ENCODE data around the gene CCDC158.
A peak's percentile ranks its signal among the peaks of the same experiment; 100 is the strongest.
"Not testable (repeated sequence)": the region's sequence is repeated elsewhere in the genome, so short reads cannot be mapped to it uniquely, and the experiment has no call there.

CCDC158 gene

DNA sequence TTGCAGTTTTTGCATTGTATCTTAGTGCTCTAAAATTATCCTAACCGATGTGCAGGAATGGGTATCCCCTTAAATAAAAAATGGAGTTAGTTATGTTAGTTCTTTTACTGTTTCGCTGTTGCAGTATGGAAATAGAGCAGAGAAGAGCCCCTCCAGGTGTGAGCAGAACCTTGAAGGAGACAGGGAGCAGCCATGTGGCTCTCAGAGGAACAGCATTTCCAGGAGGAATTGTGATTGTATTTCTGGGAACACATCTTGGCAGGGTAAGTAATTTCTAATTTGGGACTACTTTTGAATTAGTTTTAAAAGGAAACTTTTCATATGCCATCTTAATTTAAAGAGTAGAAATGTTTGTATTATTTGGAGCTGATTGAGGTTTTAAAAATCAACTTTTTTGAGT, 5.3 kb upstream of the CCDC158 start:
- DNase-seq = no peak

DNA sequence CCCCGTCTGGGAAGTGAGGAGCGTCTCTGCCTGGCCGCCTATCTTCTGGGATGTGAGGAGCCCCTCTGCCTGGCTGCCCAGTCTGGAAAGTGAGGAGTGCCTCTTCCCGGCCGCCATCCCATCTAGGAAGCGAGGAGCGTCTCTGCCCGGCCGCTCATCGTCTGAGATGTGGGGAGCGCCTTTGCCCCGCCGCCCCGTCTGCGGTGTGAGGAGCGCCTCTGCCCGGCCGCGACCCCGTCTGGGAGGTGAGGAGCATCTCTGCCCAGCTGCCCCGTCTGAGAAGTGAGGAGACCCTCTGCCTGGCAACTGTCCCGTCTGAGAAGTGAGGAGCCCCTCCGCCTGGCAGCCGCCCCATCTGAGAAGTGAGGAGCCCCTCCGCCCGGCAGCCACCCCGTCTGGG, 2.2 kb upstream of the CCDC158 start:
- DNase-seq = not testable (repeated sequence)

DNA sequence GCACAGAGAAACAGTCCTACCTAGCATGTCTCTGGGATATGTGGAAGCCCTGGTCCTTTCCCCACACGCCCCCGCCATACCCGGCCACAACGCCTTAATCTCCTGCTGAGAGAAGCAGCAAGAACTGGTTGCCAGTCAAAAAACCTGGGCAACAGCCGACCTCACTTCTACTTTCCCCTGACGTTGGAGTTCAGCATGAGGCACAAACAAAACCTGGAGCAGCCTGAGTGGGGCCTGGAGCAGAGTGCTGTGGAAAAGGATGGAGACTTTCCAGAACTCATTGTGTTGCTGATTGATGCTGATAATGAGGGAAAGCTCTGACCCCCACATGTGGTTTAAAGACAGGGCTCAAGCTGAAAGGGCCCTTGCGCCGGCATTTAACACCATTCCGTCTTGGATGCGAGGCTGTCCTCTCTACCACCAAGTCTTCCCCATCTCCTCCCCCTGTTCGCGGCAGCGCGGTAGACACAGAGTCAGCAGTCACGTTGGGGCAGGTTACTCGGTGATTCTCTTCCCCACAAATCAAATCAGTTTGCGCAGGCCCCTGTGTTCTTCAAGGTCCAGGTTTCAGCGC, 666 bp downstream of the CCDC158 start:
- no peak for DNase-seq

DNA sequence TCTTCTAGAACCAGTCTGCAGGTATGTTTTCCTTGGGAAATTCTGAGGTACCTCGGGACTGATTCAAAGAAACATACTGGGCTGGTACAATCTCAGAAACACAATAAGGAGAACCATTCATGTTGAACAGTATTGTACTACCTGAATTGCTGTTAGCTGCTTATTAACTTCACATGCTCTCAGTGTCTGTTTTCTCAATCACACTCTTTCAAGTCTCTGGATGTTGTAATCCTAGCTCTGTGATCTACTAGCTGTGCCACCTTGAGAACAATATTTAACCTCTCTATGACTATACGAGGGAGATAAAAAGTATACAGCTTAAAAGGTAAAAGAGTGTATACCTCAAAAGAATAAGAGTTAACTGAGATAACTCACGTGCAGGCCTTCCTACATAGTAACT, 10.3 kb downstream of the CCDC158 start:
- DNase-seq = no peak

DNA sequence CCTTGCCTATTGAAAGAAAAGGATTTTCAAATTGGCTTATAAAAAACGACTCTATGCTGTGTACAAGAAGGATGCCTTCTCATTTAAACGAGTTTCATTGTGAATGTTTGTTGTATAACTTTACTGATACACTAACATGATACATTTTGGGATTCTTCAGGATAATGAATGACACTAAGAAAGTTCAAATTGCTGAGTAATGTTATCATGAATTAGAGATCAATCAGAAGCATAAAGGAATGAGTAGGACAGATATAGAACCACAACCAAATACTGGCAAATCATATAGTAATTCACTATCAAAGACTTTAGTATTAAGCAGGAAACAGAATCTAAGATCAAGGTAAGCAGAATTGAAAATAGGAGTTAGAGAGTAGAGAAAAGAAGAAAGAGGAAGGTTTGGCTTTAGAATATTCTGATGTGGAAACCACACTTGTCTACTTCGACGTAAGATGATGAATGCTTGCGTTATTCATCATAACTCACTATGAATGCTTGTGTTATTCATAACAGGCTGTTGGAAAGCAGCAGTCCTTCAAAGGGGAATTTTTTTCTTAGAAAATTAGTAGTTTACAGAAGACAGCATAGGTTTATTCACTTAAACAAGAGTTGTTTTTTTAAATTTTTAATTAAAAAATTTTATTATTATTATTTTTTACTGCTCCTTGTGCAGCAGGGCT, 13.4 kb downstream of the CCDC158 start:
- DNase-seq = peak; percentile 52

DNA sequence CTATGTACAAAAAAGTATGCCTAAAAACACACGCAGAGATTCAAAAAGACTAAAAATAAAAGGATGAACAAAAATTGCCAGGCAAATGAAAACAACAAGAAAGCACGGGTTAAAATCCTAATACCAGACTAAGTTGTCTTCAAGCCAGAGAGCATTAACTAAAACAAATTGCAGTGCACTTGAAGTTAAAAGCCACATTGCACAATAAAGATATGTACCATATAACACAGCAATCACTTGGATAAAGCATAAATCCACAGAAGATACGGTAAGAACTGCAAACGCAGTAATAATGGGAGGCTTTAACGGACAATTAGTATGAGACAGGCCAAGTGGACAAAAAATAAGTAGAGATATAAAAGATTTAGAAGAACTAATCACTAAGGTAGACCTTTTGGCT, 14.9 kb downstream of the CCDC158 start:
- no peak for DNase-seq

DNA sequence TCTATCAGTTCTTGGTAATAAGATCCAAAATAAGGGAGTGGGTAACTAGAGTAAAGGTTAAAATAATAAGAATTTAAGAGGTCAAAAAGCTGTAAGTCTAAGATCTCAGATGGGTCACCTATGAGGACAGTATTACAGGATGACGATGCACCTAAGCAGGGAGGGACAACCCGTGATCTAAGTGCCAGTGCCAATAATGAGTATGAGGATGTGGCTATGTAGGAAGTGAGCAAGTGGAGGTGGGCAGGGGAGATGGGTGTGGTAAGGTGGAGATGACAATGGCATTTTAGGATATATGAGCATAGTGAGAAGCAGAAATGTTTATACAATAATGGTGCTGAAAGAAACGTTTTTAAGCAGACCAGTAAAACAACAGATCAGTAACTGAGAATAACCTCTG, 19.3 kb downstream of the CCDC158 start:
- DNase-seq = no peak

DNA sequence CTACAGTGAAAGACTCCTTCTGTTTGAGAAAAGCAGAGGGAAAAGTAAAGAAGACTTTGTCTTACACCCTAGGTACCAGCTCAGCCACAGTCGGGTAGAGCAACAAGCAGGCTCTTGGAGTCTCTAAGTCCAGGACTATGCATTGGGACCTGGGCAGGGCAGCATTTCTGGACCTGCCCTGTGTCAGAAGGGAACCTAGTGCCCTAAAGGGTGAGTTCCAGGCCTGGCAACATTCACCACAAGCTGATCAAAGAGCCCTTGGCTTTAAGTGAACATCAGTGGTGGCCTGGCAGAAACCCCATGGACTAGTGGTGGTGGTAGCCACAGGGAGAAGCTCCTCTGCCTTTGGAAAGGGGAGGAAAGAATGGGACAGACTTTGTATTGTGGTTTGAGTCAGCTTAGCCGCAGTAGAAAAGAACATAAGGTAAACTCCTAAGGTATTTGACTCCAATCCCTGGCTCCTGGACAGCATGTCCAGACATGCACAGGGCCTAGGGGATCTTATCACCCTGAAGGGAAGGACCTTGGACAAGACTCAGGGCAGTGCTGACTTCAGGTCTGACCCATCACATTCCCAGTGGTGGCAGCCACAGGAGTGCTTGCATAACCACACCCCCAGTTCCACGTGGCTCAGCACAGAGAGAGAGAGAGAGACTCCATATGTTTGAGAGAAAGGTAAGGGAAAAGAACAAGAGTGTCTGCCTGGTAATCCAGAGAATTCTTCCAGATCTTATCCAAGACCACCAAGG, 32.6 kb downstream of the CCDC158 start:
- no peak for DNase-seq

DNA sequence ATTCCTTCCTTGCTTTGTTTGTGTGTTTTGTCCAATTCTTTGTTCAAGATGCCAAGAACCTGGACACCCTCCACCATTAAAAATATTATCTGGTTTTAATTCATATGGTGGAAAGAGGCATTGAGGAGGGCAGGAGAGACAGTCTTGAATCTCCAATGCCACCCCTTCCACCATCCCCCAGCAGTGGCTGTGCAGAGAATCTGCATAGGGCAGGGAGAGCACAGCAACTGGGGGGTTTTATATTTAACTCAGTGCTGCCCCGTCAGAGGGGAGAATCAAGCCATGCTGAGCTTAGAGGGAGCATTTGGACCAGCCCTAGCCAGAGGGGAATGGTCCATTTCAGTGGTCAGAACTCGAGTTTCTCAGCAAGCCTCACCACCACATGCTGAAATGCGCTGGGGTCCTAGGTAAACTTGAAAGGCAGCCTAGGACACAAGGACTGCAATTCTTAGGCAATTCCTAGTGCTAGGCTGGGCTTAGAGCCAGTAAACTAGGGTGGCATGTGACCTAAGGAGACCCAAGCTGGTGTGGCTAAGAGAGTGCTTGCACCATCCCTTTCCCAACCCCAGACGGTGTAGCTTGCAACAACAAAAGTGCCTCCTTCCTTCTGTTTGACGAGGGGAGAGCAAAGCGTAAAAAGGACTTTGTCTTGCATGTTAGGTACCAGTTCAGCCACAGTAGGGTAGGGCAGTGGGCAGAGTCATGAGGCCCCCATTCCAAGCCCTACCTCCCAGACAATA, 34.2 kb downstream of the CCDC158 start:
- DNase-seq = peak; percentile 53

DNA sequence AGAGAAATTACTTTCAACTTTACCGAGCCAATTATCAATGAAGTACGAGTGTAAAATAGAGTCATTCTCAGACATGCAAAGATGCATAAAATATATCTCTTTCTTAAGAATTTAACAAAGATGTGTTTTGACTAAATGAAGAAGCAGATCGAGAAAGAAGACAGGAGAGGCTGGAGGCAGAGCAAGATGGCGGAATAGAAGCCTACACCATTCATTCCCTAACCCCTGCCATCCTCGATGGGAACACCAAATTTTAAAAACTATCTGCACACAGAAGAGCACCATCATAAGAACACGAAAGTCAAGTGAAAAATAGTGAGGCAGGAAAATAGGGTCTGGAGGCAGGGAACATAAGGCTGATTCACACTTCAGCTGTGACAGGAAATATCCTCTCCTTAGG, 35.0 kb downstream of the CCDC158 start:
- DNase-seq = no peak

DNA sequence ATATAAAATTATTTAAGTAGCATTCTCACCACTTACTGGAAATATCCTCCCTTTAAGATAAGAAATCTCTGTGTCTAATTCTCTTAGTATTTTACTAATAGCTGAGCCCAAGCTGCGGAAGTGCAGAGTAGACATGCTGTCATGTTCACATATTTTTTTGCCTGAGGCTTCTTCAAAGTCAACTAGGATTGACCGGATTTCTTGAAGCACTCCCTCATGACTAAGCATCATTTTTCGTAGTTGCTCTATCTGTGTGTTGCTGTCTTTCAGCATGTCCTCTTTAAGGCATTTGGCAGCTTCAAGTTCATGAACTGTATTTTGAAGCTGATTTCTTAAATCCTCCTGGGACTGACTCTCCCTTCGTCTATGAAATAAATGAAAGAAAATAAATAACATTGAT, 36.9 kb downstream of the CCDC158 start:
- DNase-seq = peak; percentile 12

DNA sequence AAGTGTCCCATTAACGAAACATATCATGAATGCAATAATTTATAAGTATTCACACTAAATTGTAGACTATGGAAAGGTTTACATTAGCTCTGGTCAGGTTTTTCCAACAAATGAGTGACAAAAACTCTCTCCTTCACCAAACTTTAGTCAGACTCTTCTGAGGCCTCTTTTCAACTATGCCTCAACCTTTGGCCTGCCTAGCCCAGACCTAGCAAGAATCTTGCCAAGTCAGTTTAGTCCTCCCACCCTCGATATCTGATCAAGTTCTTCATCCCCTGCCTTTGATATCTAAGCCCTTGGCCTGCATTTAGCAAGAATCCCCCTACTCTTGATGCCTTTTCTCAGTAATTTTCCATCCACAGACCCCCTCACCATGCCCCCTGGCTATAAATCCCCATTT, 37.9 kb downstream of the CCDC158 start:
- DNase-seq = no peak

DNA sequence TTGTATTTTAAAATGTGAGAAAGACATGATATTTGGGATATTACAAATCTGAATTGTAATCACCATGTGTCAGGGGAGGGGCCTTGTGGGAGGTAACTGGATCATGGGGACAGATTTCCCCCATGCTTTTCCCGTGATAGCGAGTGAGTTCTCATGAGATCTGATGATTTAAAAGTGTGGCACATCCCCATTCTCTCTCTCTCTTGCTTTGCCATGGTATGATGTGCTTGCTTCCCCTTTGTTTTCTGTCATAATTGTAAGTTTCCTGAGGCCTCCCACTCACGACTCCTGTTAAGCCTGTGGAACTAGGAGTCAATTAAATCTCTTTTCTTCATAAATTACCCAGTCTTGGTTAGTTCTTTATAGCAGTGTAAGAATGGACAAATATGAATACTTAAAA, 39.0 kb downstream of the CCDC158 start:
- DNase-seq = peak; percentile 74

DNA sequence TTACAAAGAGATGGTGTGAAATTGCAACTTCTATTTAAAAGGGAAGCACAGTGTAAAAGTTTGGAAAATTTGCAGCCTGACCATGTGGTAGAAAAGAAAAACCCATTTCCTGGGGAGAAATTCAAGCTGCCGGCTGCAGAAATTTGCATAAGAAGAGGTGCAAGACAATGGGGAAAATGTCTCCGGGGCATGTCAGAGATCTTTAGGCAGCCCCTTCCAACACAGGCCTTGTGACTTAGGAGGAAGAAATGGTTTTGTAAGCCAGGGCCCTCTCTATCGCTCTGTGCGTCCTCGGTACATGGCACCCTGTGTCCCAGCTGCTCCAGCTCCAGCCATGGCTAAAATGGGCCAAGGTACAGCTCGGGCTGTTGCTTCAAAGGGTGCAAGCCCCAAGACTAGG, 40.4 kb downstream of the CCDC158 start:
- no peak for DNase-seq

DNA sequence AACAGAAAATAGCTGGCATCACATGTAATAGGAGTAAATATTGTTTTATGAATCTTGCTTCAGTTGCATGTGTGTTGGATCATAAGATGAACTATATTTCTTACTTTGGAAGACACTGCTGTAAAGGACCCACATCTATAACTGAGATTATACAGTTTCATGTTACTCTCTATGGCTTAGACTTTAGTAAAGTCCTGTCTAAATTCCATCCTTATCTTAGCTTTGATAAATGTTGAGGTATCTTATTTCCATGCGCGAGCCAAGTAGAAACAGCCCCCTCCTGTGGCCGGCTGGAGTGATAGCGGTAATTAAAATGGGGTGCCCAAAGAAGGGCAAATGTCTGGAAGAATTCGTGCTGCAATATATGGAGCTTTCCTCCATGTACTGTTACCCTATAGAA, 43.0 kb downstream of the CCDC158 start:
- peak; percentile 50 for DNase-seq

DNA sequence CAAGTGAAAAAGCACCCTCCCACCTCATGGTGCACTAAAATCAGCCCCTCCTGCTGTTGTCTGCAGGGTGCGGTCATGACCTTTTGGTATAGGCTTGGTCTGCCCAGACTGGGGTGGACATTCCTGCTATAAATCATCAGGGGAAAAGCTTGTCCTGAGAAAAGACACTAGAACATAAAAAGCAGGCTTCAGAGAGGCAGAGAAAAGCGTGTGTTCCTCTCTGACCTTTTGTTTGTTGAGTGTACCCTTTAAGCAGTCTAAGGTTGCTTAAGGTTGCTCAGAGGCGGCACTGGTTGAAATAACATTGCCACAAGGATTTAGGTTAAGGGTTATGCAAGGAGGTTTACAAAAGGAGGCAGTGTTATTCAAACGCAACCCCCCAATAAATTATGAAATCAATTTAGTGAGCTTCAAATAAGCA, 43.5 kb downstream of the CCDC158 start:
- no peak for DNase-seq

DNA sequence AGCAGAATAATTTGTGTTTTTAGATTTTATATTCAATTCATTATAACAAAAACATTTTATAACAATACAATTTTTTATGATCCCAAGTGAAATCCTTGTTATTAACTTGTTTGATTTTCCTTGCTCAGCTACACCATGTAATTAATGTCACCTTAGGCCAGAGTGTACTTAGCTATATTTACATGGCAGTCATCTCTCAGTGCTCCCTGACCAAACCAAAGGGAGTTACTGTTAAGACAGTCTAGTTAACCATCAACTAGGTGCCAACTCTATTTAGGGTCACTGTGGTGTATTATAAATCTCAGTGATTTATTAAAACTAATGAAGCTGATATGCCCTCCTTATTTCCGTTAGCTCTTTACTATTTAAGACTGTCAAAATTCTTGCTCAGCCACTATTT, 44.4 kb downstream of the CCDC158 start:
- no peak for DNase-seq

DNA sequence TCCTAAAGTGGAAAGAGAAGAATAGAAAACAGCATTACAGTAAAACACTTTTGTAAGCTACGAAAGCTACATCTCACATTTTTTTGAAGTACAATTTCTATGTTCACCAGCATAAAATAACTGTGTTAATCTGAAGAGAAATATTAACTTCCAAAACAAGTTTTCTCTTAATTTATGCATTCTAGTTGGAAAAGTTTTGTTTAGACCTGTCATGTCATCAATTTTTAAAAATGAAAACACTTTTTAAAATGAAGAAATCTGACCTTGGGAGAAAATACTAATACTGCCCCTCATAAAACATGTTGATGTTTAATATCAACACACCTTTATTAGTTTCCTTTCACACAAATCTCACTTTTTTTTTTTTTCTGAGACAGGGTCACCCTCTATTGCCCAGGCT, 45.2 kb downstream of the CCDC158 start:
- DNase-seq = no peak

DNA sequence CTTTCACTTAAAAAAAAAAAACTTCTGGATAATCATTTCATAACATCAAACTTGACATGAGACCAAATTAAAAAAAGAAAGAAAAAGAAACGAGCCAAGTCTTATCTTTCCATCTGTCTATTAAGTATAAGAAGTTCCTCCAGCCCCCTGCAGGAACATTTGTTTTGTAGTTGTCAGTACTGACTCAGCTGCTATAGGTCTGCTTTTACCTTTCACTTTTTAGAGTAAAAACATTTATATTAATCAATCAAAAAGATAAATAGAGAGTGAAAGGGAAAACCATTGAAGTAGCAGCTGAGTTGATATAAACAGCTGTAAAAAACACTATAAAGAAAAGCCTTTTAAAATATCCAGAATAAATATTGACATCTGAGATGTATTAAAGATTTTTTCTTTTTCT, 46.1 kb downstream of the CCDC158 start:
- no peak for DNase-seq

DNA sequence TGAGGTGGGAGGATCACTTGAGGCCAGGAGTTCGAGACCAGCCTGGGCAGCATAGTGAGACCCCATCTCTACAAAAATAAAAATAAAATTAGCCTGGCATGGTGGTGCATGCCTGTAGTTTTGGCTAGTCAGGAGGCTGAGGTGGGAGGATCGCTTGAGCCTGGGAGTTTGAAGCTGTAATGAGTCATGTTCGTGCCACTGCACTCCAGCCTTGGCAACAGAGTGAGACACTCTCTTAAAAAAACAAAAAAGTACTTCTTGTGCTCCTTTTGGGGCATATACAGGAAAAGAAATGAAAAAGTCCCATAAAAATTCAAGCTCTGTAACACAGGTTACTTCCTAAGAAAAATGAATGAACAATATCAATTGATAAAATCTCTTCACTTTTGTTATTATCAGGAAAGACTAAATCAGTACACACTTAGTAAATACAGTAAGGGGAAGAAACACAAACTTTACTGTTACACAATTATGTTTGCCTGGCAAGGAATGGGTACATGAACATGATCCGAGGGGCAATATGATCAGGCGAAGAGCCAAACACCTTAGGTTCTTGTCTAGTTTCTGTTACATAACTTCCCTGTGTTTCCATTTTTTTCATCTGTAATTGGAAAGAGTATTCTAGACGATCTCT, 46.9 kb downstream of the CCDC158 start:
- DNase-seq = no peak

DNA sequence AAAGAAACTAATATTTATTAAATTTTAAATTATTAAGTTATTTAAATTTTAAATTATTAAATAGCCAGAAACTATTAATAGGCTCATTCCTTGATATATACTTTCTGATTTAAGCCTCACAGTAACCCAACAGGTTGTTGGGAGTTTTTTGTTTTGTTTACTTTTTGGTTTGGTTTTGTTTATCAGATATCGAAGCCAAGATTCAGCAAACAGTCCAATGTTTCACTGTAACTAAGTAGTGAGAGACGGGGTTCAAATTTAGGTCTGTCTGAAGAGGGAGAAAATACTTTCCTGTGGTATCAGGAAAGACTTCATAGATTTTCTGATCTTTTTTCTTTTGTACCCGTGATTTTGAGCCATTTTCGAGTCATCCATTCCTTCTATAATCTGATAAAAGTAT, 54.2 kb downstream of the CCDC158 start:
- DNase-seq = no peak

DNA sequence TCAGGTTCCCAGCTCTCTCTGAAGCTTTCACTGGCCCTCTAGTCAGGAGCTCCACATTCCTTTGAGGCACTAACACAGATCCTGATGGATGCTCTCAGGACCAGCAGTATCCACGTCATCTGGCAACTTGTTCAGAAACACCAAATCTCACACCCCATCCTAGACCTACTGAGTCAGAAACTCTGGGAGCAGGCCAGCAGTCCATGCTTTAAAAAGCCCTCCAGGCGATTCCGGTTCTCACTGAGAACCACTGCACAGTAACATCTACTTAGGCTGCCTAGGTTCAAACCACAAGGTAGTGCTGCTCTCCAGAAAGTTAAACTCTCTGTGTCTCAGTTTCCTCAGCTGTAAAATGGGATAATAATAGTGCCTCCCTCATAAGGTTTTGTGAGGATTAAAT, 55.3 kb downstream of the CCDC158 start:
- DNase-seq = no peak

DNA sequence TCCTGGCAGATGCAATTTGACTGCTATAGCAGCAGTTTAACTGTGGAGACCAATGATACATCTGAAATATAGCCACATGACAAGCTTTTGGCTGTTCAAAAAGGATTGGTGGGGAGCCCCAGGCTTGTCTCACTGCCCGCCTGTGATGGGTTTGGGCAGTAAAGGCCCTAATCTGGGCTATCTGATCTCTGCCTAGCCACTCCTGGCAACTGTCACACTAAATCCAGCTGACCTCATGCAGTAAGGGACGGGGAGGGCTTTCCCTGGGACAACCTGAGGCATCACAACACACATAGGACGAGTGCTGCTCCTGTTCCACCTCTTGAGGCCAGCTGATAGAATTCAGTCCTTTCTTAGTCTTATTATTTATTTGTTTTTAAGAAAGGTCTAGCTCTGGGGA, 56.2 kb downstream of the CCDC158 start:
- DNase-seq = no peak
